Karpas-422 (cell line): ENCODE measurements around the gene ELL. TPM values are rescaled to one million over a fixed set of nuclear protein-coding genes. Genes with fewer than 3 reads are reported as not detected.

Experiments
- DNase-seq: peaks from one replicate; pipeline ENCODE4 v3.0.0-alpha.2; 2015
- H2AFZ ChIP-seq: fragments of 200-600 bp; sonication (generic); 2 replicates; pipeline ENCODE4 v1.6.1; 2014; ENCODE audit warnings: antibody characterized with exemption, low read length, mixed read lengths
- H3K27ac ChIP-seq: fragments of 200-600 bp; sonication (generic); 2 replicates; pipeline ENCODE4 v1.5.1; 2014; ENCODE audit warnings: mild to moderate bottlenecking, low read length, moderate library complexity
- H3K27me3 ChIP-seq: fragments of 200-600 bp; sonication (generic); 2 replicates; pipeline ENCODE4 v1.6.1; 2014; ENCODE audit warnings: low read length, mixed read lengths
- H3K36me3 ChIP-seq: fragments of 200-600 bp; sonication (generic); 2 replicates; pipeline ENCODE4 v1.6.1; 2014; ENCODE audit warnings: low read length, mixed read lengths; ENCODE audit not compliant: insufficient read depth
- H3K4me1 ChIP-seq: fragments of 200-600 bp; sonication (generic); 2 replicates; pipeline ENCODE4 v1.6.1; 2014; ENCODE audit warnings: mild to moderate bottlenecking, low read length, mixed read lengths
- H3K4me2 ChIP-seq: fragments of 200-600 bp; sonication (generic); 2 replicates; pipeline ENCODE4 v1.6.1; 2014; ENCODE audit warnings: low read length, low read depth, mild to moderate bottlenecking; ENCODE audit not compliant: poor library complexity, severe bottlenecking
- H3K4me3 ChIP-seq: fragments of 200-600 bp; sonication (generic); 2 replicates; pipeline ENCODE4 v1.5.1; 2014; ENCODE audit warnings: mild to moderate bottlenecking, antibody characterized with exemption, low read length, mixed read lengths
- H3K79me2 ChIP-seq: fragments of 200-600 bp; sonication (generic); 2 replicates; pipeline ENCODE4 v1.6.1; 2014; ENCODE audit warnings: mild to moderate bottlenecking, low read length, mixed read lengths
- H3K9ac ChIP-seq: fragments of 200-600 bp; sonication (generic); 2 replicates; pipeline ENCODE4 v1.6.0; 2014; ENCODE audit warnings: low read length
- H3K9me2 ChIP-seq: fragments of 200-600 bp; sonication (generic), shearing (Covaris generic); replicated peaks from 2 replicates; pipeline ENCODE4 v1.6.0; 2014; ENCODE audit warnings: mild to moderate bottlenecking, low read length, moderate library complexity; ENCODE audit not compliant: insufficient read depth
- H3K9me3 ChIP-seq: fragments of 300-700, 200-600 bp; sonication (generic); 2 replicates; pipeline ENCODE4 v1.6.1; 2014; ENCODE audit warnings: low read length, mixed read lengths
- H4K20me1 ChIP-seq: fragments of 200-600 bp; sonication (generic); 2 replicates; pipeline ENCODE4 v1.6.1; 2014; ENCODE audit warnings: mild to moderate bottlenecking, antibody characterized with exemption, low read length, low read depth; ENCODE audit not compliant: insufficient read depth
- total RNA-seq: library from RNA; depleted of rRNA; stranded (reverse); fragments of >200 nt; shearing (Covaris generic); gene quantifications from 2 replicates; pipeline ENCODE4 v1.2.3, GENCODE V29; 2014; ENCODE audit warnings: low replicate concordance

ELL gene
- total RNA-seq, 1 experiment from 2014 or later, result 10.9 TPM

GRCh38 chr19:18429717-18430416 lies 92.0 kb downstream of the ELL start:
- peaks cover 26% of the 10 kb centered on the region; the same call in 1 of the 2 replicates for H4K20me1 ChIP-seq
- H3K4me2 ChIP-seq, result peak overlapping the region; percentile 93
- H3K9ac ChIP-seq, result peak overlapping the region; percentile 70
- H3K4me3 ChIP-seq, result peak overlapping the region; percentile 72; the same call in 1 of the 2 replicates
- H3K27me3 ChIP-seq, result no peaks in the 10 kb centered on the region
- H3K9me3 ChIP-seq, result no peaks in the 10 kb centered on the region
- no peak overlapping the region for H2AFZ ChIP-seq
- peak; percentile 65 for DNase-seq
- H3K9me2 ChIP-seq, result no peaks in the 10 kb centered on the region
- 0 out of 2 replicates have a peak, but pooled peaks cover 3% of the 10 kb centered on the region for H3K79me2 ChIP-seq
- H3K4me1 ChIP-seq, result peaks cover 53% of the 10 kb centered on the region
- no peaks in the 10 kb centered on the region for H3K36me3 ChIP-seq
- no peak overlapping the region for H3K27ac ChIP-seq

- DNase-seq, result peak; percentile 95
- H3K4me1 ChIP-seq, result peaks cover 47% of the 10 kb centered on the region
These were observed 92.8 kb downstream of the ELL start for GRCh38 chr19:18428787-18429674.

GRCh38 chr19:18428173-18428786 lies 93.6 kb downstream of the ELL start:
- H3K9ac ChIP-seq, result peak overlapping the region; percentile 70; the same call in 1 of the 2 replicates
- H2AFZ ChIP-seq, result no peak overlapping the region
- peaks cover 45% of the 10 kb centered on the region for H3K4me1 ChIP-seq
- H3K9me3 ChIP-seq, result no peaks in the 10 kb centered on the region
- peaks cover 35% of the 10 kb centered on the region; the same call in 1 of the 2 replicates for H4K20me1 ChIP-seq
- H3K4me2 ChIP-seq, result peak overlapping the region; percentile 93
- 0 out of 2 replicates have a peak, but pooled peaks cover 3% of the 10 kb centered on the region for H3K79me2 ChIP-seq
- H3K27me3 ChIP-seq, result no peaks in the 10 kb centered on the region
- DNase-seq, result no peak
- H3K36me3 ChIP-seq, result no peaks in the 10 kb centered on the region
- peak overlapping the region; percentile 72; the same call in 1 of the 2 replicates for H3K4me3 ChIP-seq
- no peaks in the 10 kb centered on the region for H3K9me2 ChIP-seq
- no peak overlapping the region for H3K27ac ChIP-seq

More at GRCh38 chr19:18428787-18429674, 92.8 kb downstream of the ELL start:
- Histone ChIP-seq H3K9me2 (no peaks in the 10 kb centered on the region), H3K9ac (peak overlapping the region; percentile 70), H3K4me2 (peak overlapping the region; percentile 93), H3K4me3 (peak overlapping the region; percentile 72), H2AFZ (no peak overlapping the region; the same call in 1 of the 2 replicates), H4K20me1 (peaks cover 28% of the 10 kb centered on the region; the same call in 1 of the 2 replicates), H3K36me3 (no peaks in the 10 kb centered on the region), H3K9me3 (no peaks in the 10 kb centered on the region), H3K27ac (no peak overlapping the region), H3K27me3 (no peaks in the 10 kb centered on the region), H3K79me2 (0 out of 2 replicates have a peak, but pooled peaks cover 3% of the 10 kb centered on the region)

GRCh38 chr19:18427743-18428113 lies 94.1 kb downstream of the ELL start:
- H3K9ac ChIP-seq, result no peak overlapping the region
- peaks cover 45% of the 10 kb centered on the region for H3K4me1 ChIP-seq
- DNase-seq, result no peak
- no peak overlapping the region for H3K4me3 ChIP-seq
- H4K20me1 ChIP-seq, result peaks cover 41% of the 10 kb centered on the region; the same call in 1 of the 2 replicates
- no peaks in the 10 kb centered on the region for H3K9me3 ChIP-seq
- no peaks in the 10 kb centered on the region for H3K9me2 ChIP-seq
- no peak overlapping the region for H3K4me2 ChIP-seq
- no peak overlapping the region for H3K27ac ChIP-seq
- no peaks in the 10 kb centered on the region for H3K36me3 ChIP-seq
- no peaks in the 10 kb centered on the region for H3K27me3 ChIP-seq
- H2AFZ ChIP-seq, result no peak overlapping the region
- H3K79me2 ChIP-seq, result 0 out of 2 replicates have a peak, but pooled peaks cover under 1% of the 10 kb centered on the region

GRCh38 chr19:18427080-18427742 lies 94.7 kb downstream of the ELL start:
- H3K27ac ChIP-seq, result no peak overlapping the region
- H3K27me3 ChIP-seq, result no peaks in the 10 kb centered on the region
- H4K20me1 ChIP-seq, result peaks cover 46% of the 10 kb centered on the region
- H3K9me3 ChIP-seq, result no peaks in the 10 kb centered on the region
- H3K79me2 ChIP-seq, result no peaks in the 10 kb centered on the region
- no peak overlapping the region for H2AFZ ChIP-seq
- DNase-seq, result no peak
- H3K4me1 ChIP-seq, result peaks cover 44% of the 10 kb centered on the region
- no peaks in the 10 kb centered on the region for H3K9me2 ChIP-seq
- H3K9ac ChIP-seq, result no peak overlapping the region
- no peaks in the 10 kb centered on the region for H3K36me3 ChIP-seq
- no peak overlapping the region for H3K4me3 ChIP-seq
- no peak overlapping the region for H3K4me2 ChIP-seq

GRCh38 chr19:18426416-18426767 lies 95.5 kb downstream of the ELL start:
- H3K4me2 ChIP-seq, result no peak overlapping the region
- peaks cover 52% of the 10 kb centered on the region for H4K20me1 ChIP-seq
- H3K4me1 ChIP-seq, result peaks cover 35% of the 10 kb centered on the region
- H3K36me3 ChIP-seq, result no peaks in the 10 kb centered on the region
- no peaks in the 10 kb centered on the region for H3K9me2 ChIP-seq
- H3K27ac ChIP-seq, result no peak overlapping the region
- no peaks in the 10 kb centered on the region for H3K79me2 ChIP-seq
- H3K9ac ChIP-seq, result no peak overlapping the region
- no peaks in the 10 kb centered on the region for H3K27me3 ChIP-seq
- no peak overlapping the region for H3K4me3 ChIP-seq
- H2AFZ ChIP-seq, result no peak overlapping the region
- DNase-seq, result no peak
- no peaks in the 10 kb centered on the region for H3K9me3 ChIP-seq

- no peaks in the 10 kb centered on the region for H3K27me3 ChIP-seq
- H3K36me3 ChIP-seq, result no peaks in the 10 kb centered on the region
- H3K4me1 ChIP-seq, result peaks cover 34% of the 10 kb centered on the region
- no peak overlapping the region for H3K9ac ChIP-seq
- H3K79me2 ChIP-seq, result no peaks in the 10 kb centered on the region
- no peak for DNase-seq
- H3K4me3 ChIP-seq, result no peak overlapping the region
- H2AFZ ChIP-seq, result no peak overlapping the region
- H3K27ac ChIP-seq, result no peak overlapping the region
- peaks cover 57% of the 10 kb centered on the region for H4K20me1 ChIP-seq
- H3K4me2 ChIP-seq, result no peak overlapping the region
- H3K9me3 ChIP-seq, result no peaks in the 10 kb centered on the region
- no peaks in the 10 kb centered on the region for H3K9me2 ChIP-seq
These were observed 96.1 kb downstream of the ELL start for GRCh38 chr19:18425515-18426415.
